HG03095 (cell line): ENCODE data around the gene CHST12.

Experiments used
- ATAC-seq: cut with Tn5 transposase; IDR thresholded peaks from one replicate; pipeline ENCODE4 v1.9.1; 2021; ENCODE audit warnings: moderate library complexity; ENCODE audit not compliant: unreplicated experiment

CHST12 gene

DNA sequence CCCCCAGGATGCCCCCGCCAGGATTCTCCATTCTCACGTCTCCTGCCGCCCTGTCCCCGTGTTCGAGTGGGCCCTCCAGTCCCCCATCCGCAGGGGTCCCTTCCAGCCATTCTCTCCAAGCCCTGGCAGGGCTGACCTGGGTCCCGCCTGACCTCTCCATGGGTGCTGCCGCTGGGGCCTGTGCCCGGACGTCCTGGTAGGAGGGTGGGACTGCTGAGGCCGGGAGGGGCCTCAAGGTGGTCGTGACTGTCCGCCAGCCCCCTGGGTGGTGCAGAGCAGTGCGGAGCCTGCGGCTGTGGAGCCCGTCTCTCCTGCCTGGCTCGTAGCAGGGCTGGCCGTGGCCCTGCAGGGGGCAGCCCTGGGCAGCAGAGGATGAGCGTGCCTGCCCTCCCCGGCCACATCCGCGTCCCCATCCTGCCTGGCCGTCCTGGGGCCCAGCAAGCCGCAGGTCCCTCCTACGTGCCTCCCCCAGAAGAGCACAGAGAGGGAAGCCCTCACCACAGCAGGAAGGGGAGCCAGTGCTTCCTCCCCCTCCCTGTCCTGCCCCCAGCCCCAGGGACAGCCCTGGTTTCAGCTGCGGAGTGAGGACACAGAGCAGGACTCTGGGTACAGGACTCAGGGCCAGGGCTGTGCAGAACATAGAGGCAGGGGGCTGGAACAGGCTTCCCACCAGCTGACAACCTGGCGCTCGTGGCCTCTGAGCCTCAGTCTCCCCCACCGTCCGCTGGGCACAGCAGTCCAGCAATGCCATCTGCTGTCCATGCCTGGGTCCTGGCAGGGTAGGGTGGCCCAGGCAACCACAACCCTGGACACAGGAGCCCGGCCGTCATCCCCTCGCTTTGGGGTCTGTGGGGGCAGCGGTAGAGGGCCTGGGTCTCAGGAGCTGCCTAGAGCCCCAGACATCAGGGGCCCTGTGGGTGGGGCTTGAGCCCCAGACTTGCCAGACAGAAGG is 74.3 kb downstream of the CHST12 start:
- ATAC-seq = peak; percentile 57

DNA sequence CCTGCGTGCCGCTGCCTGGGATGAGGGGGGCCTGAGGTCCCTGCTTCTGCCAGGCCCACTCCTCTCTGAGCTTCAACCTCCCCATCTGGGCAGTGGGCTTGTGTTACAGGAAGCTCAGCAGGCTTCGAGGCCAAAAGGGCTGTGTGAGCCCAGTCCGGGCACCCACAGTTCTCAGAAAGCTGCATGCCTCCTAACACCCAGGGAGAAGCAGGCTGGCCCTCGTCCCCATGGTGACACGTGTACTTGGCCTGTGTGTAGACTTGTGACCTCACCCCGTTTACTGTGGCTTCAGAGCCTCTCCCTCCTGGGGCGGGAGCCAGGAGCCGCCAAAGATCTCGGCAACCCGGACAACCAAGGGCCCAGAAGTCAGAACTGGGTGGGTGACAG is 75.0 kb downstream of the CHST12 start:
- ATAC-seq = no peak

DNA sequence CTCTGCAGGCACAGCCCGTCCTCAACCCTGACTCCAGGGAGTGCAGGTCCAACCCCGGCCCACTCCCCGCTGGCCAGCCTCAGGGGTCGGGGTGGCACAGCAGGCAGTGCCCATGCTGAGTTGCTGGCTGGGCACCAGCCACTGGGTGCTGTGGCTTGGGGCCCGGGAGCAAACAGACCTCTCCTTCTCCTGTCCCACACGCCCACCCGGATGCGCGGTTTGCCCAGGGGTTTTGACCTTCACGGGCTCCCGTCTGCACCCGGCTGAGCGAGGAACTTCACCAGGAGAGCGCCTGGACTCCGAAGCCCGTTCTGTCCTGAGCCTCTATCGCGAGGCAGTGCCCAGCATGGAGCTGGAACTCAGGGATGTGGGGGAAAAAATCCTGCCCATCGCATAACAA is 75.4 kb downstream of the CHST12 start:
- ATAC-seq = no peak

DNA sequence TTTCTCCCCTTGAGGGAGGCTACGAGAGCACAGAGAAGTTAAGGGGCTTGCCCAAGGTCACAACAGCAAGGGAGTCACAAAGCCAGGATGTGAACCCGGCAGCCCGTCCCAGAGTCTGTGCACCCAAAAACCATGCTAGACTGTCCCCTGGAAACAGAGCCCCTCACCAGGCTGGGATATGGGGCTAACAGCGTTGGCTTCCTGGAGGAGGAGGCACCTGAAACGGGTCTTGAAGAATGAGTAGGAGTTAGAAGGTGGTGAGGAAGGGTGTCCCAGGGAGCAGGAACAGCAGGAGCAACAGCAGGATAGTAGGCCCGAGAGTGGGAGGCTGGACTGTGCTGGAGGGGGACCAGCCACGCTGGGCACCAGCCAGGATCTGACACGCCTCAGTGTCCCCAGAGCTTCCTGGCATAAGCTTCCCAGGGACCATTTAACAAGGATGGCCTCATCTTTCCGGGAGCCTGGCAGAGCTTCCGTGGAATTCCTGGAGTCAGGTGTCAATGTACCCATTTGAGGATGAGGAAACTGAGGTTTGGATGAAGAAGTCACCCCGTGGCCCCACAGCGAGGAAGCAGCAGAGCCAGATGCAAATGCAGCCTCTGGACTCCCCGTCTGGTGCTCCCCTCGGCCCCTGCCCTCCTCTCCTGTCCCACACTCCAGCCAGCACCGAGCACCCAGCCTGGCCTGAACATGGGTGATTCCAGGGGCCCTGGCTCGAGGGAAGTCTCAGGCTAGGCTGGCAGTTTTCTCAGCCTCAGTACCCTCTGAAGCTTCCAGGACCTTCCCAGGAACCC is 76.1 kb downstream of the CHST12 start:
- no peak for ATAC-seq

DNA sequence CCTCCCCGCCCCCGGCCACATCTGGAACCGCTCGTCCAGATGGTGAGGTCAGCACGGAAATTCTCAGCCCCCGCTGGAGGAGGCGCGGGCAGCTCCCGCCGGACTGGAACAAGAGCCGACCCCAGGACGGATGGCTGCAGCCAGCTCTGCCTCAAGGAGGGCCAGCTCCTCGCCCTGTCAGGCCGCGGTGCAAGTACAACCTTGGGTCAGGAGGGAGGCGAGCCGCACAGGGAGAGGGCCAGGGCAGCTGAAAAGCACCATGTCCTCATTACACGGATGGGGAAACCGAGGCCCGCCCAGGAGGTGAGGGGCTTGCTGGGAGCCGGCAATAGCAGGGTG is 76.6 kb downstream of the CHST12 start:
- ATAC-seq = no peak

DNA sequence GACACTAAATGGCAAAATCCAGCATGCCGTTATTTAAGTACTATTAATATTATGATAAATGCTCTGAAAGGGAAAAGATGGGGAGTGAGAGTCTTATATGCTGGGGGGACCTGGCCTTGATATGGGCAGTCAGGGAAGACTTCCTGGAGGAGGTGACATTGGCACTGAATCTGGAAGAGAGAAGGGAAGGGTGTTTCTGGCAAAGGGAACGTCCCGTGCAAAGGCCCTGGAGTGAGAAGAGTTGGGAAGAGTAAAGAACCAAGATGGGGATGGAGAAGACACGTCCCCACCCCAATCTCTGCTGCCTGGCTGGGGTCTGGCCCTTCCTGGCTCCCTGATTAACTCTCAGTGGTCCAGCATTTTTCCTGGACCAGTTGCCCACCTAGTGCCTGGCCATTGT is 77.8 kb downstream of the CHST12 start:
- ATAC-seq = no peak

DNA sequence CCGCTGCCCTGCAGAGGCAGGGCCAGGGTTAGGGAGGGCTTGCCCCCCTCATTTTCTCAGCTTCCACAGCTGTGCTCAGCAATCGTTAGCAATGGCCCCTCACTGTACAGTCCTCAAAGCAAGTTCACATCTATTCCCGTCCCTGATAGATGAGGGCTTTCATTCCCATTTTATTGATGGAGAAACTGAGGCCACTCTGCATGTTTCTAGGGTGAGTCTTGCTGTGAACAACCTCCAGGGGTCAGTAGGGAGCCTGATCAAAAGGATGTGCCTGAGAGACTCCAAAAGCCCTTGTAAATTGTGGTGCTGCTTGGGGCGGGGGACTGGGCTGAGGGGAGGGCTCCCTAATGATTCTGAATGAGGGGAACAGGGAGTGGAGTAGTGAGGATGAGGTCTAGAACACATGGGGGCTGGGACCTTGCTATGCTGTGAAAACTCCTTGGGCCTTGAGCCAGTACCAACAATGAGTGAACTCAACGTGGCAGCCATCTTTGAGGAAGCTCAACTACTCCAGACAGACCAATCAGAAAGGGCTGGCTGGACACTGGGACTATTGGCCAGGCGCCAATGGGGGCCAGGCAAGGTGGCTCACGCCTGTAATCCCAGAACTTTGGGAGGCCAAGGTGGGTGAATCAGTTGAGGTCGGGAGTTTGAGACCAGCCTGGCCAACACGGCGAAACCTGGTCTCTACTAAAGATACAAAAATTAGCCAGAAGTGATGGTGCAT is 79.5 kb downstream of the CHST12 start:
- ATAC-seq = no peak

DNA sequence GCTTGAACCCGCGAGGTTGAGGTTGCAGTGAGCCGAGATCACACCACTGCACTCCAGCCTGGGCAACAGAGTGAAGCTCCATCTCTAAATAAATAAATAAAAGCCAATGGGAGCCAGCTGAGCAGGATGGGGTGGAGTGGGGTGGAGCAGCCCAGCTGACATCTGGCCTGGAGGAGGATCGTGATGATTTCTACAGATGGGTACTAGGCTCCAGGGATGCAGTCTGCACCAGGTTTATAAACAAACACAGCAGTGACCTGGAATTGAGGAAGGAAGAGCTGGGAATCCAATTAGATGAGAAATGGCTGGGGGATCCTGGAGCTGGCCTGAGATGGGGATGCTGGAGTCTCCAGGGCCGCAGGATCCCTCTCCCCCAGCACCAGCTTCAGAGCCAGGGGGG is 80.1 kb downstream of the CHST12 start:
- ATAC-seq = no peak

DNA sequence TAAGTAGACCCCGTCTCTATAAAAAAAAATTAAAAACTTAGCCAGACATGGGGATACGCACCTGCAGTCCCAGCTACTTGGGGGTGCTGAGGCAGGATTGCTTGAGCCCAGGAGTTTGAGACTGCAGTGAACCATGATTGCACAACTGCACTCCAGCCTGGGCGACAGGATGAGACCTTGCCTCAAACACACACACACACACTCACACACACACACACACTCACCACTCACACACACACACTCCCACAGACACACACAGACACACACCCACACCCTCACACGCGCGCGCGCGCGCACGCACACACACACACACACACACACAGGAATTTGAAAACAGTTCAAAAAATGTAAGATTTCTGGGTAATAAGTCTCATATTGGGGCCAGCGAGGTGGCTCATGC is 81.5 kb downstream of the CHST12 start:
- no peak for ATAC-seq

DNA sequence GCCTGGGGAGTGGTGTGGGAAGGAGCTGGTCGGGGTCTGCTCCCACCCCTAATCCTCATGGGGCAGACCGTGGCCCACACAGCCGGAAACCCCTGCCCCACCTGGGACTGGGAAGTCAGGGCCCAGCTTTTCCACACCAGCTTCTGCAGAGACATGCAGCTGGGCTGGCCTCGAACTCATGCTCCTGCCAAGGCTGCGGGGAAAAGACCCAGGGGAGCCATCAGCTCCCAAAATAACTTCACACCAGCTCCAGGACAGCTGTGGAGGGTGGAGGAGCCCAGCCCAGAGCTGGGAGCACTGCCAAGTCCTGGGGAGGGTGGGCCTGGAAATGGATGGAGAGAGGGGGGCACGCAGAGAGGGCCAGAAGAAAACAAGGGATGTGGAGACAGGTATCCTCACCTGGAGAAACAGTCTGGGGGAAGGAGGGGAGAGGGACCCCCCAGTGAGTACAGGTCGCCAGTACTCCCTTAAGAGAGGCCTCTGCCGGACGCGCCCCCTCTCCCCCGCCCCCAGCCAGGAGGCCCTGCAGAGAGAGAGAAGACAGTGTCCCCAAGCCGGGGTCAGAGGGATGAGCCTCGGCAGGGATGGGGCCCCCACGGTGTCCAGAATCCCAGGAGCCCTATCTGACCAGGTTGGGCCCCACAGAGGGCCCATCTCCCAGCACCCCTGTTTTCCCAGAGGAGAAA is 84.3 kb downstream of the CHST12 start:
- ATAC-seq = no peak

DNA sequence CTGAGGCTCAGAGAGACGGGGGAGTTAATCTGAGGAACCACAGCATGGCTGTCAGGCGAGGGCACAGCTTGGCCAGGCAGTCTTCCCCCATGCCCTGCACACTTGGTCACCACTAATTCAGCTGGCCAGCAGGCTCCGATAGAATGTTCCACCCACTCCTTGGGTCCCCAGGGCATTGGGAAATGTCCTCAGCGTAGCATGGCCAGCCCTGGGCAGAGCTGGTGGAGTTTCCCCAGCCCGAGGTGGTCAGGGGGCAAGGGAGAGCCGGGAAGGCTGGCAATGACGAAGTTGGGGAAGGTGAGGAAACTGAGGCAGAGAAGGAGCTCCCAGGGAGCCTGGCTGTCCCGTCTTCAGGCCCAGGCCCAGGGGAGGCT is 84.8 kb downstream of the CHST12 start:
- no peak for ATAC-seq

DNA sequence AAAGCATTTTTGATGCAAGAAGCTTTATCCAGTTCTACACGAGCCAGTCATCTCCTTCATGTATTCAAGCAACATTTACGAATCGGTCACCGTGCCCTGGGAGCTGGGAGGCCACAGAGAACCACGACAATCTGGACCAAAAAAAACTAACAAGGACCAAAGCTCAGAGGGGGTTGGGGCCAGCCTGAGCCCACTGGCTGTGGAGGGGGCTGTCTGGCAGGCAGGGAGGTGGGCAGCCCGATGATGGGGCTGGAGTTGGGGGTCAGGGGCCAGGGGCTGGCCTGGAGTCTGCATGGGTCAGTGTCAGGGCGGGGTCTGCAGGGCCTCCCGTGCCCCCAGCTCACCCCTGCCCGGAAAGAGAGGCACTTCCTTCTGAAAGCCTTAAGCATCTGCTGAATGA is 85.3 kb downstream of the CHST12 start:
- no peak for ATAC-seq

DNA sequence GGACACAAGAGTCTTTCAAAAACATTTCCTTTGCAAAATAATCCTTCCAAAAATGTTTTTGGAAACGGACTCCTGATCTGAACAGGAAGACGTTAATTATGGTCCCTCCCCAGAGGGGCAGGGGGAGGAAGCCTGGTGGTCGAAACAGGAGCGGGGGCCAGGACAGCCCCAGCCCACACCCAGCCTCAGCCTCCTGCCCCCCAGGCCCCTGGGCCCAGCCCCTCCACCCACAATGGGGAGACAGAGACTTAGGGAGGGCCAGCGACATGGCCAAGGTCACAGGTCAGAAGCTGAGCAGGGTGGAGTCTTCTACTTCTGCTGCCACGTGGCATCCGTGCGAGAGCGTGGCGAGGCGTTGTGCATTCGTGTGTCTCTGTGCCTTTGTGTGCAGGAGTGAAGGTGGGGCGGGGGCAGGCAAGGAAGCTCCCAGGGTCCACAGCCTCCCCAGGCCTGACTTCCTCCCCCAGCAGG is 86.8 kb downstream of the CHST12 start:
- ATAC-seq = no peak

DNA sequence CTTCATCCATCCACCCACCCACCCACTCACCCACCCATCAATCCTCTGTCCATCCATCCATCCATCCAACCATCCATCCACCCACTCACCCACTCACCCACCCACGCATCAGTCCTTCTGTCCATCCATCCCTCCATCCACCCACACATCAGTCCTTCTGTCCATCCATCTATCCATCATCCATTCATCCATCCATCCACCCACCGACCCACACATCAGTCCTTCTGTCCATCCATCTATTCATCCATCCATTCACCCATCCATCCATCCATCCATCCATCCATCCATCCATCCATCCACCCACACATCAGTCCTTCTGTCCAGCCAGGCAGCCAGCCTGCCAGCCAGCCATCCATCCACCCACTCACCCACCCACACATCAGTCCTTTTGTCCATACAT is 88.6 kb downstream of the CHST12 start:
- no peak for ATAC-seq

DNA sequence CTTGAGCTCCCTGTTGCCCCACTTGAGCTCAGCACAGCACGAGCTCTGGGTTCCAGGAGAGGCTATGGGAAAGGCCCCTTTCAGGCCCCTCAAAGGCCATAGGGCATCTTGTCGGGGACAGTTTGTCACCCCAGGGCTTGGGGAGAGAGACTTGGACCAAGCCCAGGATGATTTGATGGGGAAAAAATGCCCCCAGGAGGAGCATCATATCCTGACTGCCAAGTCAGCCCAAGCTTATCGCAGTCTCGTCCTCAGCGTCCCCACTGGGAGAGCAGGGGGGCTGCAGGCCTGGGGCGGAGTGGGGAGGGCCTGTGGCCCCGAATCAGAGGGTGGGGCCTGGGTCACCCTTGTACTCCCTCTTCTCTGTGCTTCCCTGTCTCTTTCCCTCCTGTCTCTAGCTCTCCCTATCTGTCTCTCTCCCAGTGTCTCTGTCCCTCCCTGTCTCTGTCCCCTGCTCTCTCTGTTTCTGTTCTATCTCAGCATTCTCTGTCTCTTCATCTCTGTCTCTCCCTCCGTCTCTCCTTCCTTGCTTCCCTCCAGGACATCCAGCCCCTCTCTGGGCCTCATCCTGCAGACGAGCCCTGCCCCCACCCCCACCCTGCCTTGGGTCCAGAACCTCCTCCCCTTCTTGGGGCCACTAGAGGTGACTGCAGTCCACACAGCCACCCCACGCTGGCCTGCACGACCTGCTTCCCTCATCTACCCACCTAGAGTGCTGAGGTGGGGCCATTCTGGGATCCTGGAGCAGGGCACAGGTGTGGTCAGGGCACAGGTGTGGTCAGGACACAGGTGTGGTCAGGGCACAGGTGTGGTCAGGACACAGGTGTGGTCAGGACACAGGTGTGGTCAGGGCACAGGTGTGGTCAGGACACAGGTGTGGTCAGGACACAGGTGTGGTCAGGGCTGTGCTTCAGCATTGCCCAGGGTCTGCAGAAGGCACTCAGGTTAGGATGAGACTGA is 90.1 kb downstream of the CHST12 start:
- ATAC-seq = no peak

DNA sequence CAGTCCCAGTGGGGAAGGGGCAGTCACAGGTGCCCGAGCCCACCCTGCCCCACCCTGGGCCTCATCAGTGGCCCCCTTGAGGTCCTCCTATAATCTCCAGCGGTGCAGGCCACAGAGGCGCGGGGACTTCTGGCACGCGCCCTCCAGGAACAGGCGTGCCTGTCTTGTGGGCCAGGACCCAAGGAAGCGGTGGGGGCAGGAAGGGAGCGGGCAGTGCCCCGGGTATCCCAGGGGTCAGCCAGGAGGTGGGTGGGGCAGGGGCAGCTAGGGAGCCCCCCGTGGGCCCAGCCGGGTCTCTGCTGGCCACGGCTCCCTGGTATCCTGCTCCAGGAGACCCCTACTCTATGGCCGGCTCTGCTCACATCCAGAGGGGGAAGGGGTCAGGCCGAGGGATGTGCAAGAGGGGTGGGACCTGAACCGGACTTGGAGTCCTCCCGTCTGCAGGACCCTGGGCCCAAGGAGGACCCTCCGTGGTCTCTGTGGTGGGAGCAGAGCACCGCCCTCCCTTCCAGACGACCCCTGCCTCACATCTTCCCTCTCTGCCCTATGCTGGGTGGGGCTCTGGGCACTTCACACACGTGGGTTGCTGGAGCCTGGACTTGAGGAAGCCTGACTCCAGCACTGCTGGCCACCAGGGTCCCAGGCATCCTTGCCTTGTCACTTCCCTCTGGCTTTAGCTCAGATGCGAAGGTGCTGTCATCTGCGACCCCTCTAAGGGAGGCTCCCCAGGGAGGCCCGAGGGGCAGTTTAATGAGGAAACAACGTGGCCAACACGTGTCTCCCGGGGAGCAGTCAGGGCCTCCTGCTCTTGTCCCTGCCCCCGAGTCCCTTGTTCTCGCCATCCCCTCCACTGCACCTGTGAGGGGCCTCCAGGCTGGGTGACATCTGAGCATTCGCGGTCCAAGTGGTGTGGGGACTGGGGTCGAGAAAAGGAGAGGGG is 91.0 kb downstream of the CHST12 start:
- no peak for ATAC-seq

DNA sequence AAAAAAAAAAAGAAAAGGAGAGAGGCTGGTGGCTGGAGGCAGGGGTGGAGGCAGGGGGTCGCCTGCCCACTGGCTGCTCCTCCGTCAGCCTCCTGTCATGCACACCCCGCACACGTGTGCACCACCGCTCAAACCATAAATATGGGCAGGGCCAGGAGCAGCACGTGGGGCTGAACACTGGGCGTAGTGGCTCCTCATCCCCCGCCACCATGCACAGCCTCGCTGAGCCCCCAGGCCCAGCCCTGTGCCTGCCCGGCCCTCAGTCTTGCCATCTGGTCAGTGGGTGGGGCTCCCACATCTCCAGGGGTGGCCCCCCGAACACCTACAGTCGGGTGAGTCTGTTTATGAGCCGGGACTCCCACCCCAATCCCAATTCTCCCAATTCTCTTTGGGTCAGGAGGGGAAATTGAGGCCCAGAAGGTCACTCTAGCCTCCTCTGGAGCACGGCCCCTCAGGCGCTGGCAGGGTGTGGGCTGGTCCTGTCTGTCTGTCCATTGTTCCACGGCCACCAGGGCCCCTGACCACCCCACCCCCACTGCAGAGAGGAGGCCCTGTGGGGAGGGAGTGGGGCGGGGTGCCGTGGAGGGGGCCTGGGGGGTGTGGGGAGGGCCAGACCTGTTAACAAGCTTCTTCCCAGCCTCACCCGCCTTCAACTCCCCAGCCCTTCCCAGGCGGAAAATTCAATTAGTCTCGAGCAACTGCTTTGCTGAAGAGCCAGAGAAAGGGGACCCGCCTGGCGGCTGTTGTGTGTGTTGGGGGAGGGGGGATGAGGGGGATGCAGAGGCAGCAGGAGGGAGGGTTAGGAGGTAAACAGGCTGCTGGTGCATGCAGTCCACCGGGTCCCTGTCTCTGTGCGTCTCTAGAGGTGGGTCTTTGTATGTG is 92.2 kb downstream of the CHST12 start:
- no peak for ATAC-seq

DNA sequence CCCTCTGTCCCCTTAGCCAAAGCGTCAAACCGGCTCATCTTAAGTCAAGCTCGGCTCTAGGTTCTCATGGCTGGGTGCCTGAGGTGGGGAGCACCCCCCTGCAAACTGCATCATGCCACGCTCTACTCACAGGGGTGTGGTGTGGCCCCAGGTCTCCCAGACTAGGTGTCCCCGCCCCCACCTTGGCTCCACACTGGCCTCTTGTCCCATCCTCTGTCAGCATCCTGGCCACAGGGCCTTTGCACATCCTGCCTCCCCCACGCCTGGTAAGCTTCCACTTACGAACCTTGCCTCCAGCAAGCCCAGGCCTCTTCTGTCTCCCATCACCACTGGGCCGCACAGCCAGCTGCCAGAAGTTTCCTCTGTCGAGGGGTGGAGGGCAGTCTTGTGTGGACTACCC is 93.0 kb downstream of the CHST12 start:
- ATAC-seq = no peak
